T-helper 1 cell treated with Interleukin-12 subunit alpha and Interleukin-12 subunit beta and Interleukin-4 antibody, amounts not matched to agents 30 μg/mL and 1 μg/mL, for 36 hours (primary cell): Measurements from ENCODE around the gene GAGE12F.
"Not testable (repeated sequence)": the region's sequence is repeated elsewhere in the genome, so short reads cannot be mapped to it uniquely, and the experiment has no call there.

Experiments
- H3K27ac Mint-ChIP-seq: one replicate; pipeline ENCODE4 v1.8.0; 2021; ENCODE audit warnings: mild to moderate bottlenecking, mixed read lengths
- H3K27me3 Mint-ChIP-seq: one replicate; pipeline ENCODE4 v1.8.0; 2021; ENCODE audit warnings: low read depth, mixed read lengths
- H3K36me3 Mint-ChIP-seq: one replicate; pipeline ENCODE4 v1.8.0; 2021; ENCODE audit warnings: low read depth, mixed read lengths
- H3K4me1 Mint-ChIP-seq: one replicate; pipeline ENCODE4 v1.8.0; 2021; ENCODE audit warnings: low read depth, mixed read lengths
- H3K4me3 Mint-ChIP-seq: one replicate; pipeline ENCODE4 v1.8.0; 2021; ENCODE audit warnings: mild to moderate bottlenecking, moderate library complexity, mixed read lengths
- H3K9me3 Mint-ChIP-seq: one replicate; pipeline ENCODE4 v1.8.0; 2021; ENCODE audit warnings: mixed read lengths

The GAGE12F gene, protein sequence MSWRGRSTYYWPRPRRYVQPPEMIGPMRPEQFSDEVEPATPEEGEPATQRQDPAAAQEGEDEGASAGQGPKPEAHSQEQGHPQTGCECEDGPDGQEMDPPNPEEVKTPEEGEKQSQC

DNA sequence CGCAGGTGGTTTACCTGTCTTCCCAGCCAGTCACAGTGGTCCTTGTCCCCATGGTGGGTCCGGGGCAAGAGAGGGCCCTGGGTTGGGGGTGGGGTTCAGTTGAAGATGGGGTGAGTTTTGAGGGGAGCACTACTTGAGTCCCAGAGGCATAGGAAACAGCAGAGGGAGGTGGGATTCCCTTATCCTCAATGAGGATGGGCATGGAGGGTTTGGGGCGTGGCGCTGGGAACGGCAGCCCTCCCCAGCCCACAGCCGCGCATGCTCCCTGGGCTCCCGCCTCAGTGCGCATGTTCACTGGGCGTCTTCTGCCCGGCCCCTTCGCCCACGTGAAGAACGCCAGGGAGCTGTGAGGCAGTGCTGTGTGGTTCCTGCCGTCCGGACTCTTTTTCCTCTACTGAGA, at the start of gene GAGE12F:
GAGE12F (plus strand) TSS at position 301 of the 400 bp plus-strand sequence. CDS start 1,155 bp downstream, outside the sequence.
- not testable (repeated sequence) for H3K9me3 Mint-ChIP-seq, H3K36me3 Mint-ChIP-seq, H3K4me3 Mint-ChIP-seq, H3K27me3 Mint-ChIP-seq, H3K4me1 Mint-ChIP-seq, H3K27ac Mint-ChIP-seq

DNA sequence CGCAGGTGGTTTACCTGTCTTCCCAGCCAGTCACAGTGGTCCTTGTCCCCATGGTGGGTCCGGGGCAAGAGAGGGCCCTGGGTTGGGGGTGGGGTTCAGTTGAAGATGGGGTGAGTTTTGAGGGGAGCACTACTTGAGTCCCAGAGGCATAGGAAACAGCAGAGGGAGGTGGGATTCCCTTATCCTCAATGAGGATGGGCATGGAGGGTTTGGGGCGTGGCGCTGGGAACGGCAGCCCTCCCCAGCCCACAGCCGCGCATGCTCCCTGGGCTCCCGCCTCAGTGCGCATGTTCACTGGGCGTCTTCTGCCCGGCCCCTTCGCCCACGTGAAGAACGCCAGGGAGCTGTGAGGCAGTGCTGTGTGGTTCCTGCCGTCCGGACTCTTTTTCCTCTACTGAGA, 28.8 kb upstream of the GAGE12F start, which contains the start of gene GAGE12C:
GAGE12C (plus strand) TSS at position 301 of the 400 bp plus-strand sequence. CDS start 1,155 bp downstream, outside the sequence.
- not testable (repeated sequence) for H3K4me3 Mint-ChIP-seq, H3K27ac Mint-ChIP-seq, H3K4me1 Mint-ChIP-seq, H3K36me3 Mint-ChIP-seq, H3K27me3 Mint-ChIP-seq, H3K9me3 Mint-ChIP-seq

DNA sequence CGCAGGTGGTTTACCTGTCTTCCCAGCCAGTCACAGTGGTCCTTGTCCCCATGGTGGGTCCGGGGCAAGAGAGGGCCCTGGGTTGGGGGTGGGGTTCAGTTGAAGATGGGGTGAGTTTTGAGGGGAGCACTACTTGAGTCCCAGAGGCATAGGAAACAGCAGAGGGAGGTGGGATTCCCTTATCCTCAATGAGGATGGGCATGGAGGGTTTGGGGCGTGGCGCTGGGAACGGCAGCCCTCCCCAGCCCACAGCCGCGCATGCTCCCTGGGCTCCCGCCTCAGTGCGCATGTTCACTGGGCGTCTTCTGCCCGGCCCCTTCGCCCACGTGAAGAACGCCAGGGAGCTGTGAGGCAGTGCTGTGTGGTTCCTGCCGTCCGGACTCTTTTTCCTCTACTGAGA, 19.2 kb upstream of the GAGE12F start, which contains the start of gene GAGE12D:
GAGE12D (plus strand) TSS at position 301 of the 400 bp plus-strand sequence. CDS start 1,155 bp downstream, outside the sequence.
- H3K4me3 Mint-ChIP-seq, H3K27me3 Mint-ChIP-seq, H3K9me3 Mint-ChIP-seq, H3K4me1 Mint-ChIP-seq, H3K27ac Mint-ChIP-seq, H3K36me3 Mint-ChIP-seq: not testable (repeated sequence)

DNA sequence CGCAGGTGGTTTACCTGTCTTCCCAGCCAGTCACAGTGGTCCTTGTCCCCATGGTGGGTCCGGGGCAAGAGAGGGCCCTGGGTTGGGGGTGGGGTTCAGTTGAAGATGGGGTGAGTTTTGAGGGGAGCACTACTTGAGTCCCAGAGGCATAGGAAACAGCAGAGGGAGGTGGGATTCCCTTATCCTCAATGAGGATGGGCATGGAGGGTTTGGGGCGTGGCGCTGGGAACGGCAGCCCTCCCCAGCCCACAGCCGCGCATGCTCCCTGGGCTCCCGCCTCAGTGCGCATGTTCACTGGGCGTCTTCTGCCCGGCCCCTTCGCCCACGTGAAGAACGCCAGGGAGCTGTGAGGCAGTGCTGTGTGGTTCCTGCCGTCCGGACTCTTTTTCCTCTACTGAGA, 9.7 kb upstream of the GAGE12F start, which contains the start of gene GAGE12E:
GAGE12E (plus strand) TSS at position 301 of the 400 bp plus-strand sequence. CDS start 1,155 bp downstream, outside the sequence.
- H3K27ac Mint-ChIP-seq, H3K4me1 Mint-ChIP-seq, H3K9me3 Mint-ChIP-seq, H3K4me3 Mint-ChIP-seq, H3K27me3 Mint-ChIP-seq, H3K36me3 Mint-ChIP-seq: not testable (repeated sequence)

DNA sequence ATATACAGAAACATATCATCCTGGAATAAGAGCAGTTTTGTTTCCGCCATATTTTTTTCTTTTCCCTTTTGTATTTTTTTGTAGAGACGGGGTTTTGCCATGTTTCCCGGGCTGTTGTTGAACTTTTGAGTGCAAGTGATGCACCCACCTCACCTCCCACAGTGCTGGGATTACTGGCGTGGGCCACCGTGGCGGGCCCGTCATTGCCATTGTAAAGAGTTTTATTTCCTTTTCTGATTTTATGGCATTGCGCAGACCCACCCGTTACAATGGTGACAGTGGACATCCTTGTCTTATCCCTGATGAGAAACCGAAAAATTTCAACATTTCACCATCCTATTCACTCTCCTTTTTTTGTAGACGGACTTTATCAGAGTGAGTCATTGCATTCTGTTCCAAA, 8.1 kb downstream of the GAGE12F start:
- H3K9me3 Mint-ChIP-seq, H3K36me3 Mint-ChIP-seq, H3K4me3 Mint-ChIP-seq, H3K27ac Mint-ChIP-seq, H3K27me3 Mint-ChIP-seq, H3K4me1 Mint-ChIP-seq: not testable (repeated sequence)

DNA sequence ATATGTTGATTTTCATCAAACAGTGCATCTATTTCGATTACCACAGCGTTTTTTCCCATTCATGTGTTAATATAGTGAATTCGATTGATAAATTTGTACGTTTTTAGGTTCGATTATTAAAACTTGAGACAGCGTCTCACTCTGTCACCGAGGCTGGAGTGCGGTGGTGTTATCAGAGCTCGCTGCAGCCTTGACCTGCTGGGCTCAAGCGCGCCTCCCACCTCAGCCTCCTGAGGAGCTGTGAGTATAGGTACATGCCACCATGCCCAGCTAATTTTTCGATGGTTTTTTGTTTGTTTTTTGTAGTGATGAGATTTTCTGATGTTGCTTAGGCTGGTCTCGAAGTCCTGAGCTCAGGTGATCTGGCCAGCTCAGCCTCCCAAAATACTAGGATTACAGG, 8.5 kb downstream of the GAGE12F start:
- H3K4me1 Mint-ChIP-seq, H3K4me3 Mint-ChIP-seq, H3K27ac Mint-ChIP-seq, H3K36me3 Mint-ChIP-seq, H3K27me3 Mint-ChIP-seq, H3K9me3 Mint-ChIP-seq: not testable (repeated sequence)

DNA sequence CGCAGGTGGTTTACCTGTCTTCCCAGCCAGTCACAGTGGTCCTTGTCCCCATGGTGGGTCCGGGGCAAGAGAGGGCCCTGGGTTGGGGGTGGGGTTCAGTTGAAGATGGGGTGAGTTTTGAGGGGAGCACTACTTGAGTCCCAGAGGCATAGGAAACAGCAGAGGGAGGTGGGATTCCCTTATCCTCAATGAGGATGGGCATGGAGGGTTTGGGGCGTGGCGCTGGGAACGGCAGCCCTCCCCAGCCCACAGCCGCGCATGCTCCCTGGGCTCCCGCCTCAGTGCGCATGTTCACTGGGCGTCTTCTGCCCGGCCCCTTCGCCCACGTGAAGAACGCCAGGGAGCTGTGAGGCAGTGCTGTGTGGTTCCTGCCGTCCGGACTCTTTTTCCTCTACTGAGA, 9.5 kb downstream of the GAGE12F start, which contains the start of gene GAGE12G:
GAGE12G (plus strand) TSS at position 301 of the 400 bp plus-strand sequence. CDS start 1,155 bp downstream, outside the sequence.
- not testable (repeated sequence) for H3K27me3 Mint-ChIP-seq, H3K36me3 Mint-ChIP-seq, H3K4me3 Mint-ChIP-seq, H3K4me1 Mint-ChIP-seq, H3K9me3 Mint-ChIP-seq, H3K27ac Mint-ChIP-seq

DNA sequence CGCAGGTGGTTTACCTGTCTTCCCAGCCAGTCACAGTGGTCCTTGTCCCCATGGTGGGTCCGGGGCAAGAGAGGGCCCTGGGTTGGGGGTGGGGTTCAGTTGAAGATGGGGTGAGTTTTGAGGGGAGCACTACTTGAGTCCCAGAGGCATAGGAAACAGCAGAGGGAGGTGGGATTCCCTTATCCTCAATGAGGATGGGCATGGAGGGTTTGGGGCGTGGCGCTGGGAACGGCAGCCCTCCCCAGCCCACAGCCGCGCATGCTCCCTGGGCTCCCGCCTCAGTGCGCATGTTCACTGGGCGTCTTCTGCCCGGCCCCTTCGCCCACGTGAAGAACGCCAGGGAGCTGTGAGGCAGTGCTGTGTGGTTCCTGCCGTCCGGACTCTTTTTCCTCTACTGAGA, 19.0 kb downstream of the GAGE12F start, which contains the start of gene GAGE12H:
GAGE12H (plus strand) TSS at position 301 of the 400 bp plus-strand sequence. CDS start 1,155 bp downstream, outside the sequence.
- not testable (repeated sequence) for H3K4me3 Mint-ChIP-seq, H3K27ac Mint-ChIP-seq, H3K36me3 Mint-ChIP-seq, H3K4me1 Mint-ChIP-seq, H3K27me3 Mint-ChIP-seq, H3K9me3 Mint-ChIP-seq

DNA sequence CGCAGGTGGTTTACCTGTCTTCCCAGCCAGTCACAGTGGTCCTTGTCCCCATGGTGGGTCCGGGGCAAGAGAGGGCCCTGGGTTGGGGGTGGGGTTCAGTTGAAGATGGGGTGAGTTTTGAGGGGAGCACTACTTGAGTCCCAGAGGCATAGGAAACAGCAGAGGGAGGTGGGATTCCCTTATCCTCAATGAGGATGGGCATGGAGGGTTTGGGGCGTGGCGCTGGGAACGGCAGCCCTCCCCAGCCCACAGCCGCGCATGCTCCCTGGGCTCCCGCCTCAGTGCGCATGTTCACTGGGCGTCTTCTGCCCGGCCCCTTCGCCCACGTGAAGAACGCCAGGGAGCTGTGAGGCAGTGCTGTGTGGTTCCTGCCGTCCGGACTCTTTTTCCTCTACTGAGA, 28.6 kb downstream of the GAGE12F start, which contains the start of gene GAGE2A:
GAGE2A (plus strand) TSS at position 301 of the 400 bp plus-strand sequence. CDS start 1,155 bp downstream, outside the sequence.
- not testable (repeated sequence) for H3K4me3 Mint-ChIP-seq, H3K9me3 Mint-ChIP-seq, H3K4me1 Mint-ChIP-seq, H3K27ac Mint-ChIP-seq, H3K27me3 Mint-ChIP-seq, H3K36me3 Mint-ChIP-seq

DNA sequence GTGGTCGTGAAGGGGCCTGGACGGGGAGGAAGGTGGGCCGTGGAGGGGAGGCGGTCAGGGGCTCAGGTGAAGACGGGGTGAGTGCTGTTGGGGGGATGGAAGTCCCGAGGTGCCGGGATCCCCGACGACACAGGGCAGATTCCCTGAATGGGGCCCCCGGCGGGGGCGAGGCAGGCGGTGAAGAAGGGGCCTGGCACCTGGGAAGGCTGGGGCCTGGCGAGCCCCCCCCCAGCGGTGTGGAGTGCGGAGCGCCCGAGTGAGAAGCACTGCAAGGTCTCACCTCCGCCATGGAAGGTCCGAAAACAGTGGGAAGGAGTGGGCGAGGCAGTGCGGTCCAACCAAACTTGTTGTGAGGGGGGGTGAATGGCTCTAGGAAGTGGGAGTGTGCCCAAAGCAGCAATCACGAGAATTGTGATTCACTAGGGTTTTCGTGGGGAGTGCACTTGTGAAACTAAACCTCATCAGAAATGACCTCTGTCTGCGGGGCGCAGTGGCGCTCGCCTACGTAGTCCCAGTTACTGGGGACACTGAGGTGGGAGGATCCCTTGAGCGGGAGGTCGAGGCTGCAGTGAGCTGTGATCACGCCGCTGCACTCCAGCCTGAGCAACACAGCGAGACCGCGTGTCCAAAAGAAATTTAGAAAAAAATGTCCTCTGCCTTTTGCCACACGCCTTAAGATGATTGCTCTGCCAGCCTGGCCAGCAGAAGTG, 29.3 kb downstream of the GAGE12F start:
- not testable (repeated sequence) for H3K27me3 Mint-ChIP-seq, H3K4me1 Mint-ChIP-seq, H3K36me3 Mint-ChIP-seq, H3K9me3 Mint-ChIP-seq, H3K4me3 Mint-ChIP-seq, H3K27ac Mint-ChIP-seq

DNA sequence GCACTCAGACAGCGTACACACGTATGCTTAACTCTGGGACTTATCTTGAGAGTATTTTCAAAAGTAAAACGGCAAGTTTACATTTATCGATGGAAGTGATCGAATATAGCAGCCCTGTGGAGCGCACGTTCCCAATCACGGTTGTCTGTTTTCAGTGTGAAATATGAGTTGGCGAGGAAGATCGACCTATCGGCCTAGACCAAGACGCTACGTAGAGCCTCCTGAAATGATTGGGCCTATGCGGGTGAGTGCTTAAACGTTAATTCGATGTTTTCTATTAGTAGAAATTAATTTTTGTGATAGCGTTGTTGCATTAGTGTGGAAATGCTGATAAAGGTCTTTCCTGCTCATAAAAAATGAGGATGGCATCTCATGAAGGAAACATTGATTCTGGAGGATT, 29.8 kb downstream of the GAGE12F start:
- H3K4me3 Mint-ChIP-seq, H3K4me1 Mint-ChIP-seq, H3K27ac Mint-ChIP-seq, H3K27me3 Mint-ChIP-seq, H3K36me3 Mint-ChIP-seq, H3K9me3 Mint-ChIP-seq: not testable (repeated sequence)

DNA sequence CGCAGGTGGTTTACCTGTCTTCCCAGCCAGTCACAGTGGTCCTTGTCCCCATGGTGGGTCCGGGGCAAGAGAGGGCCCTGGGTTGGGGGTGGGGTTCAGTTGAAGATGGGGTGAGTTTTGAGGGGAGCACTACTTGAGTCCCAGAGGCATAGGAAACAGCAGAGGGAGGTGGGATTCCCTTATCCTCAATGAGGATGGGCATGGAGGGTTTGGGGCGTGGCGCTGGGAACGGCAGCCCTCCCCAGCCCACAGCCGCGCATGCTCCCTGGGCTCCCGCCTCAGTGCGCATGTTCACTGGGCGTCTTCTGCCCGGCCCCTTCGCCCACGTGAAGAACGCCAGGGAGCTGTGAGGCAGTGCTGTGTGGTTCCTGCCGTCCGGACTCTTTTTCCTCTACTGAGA, 38.1 kb downstream of the GAGE12F start, which contains the start of gene GAGE1:
GAGE1 (plus strand) TSS at position 301 of the 400 bp plus-strand sequence. CDS start 1,155 bp downstream, outside the sequence.
- H3K27ac Mint-ChIP-seq, H3K27me3 Mint-ChIP-seq, H3K4me1 Mint-ChIP-seq, H3K9me3 Mint-ChIP-seq, H3K4me3 Mint-ChIP-seq, H3K36me3 Mint-ChIP-seq: not testable (repeated sequence)

DNA sequence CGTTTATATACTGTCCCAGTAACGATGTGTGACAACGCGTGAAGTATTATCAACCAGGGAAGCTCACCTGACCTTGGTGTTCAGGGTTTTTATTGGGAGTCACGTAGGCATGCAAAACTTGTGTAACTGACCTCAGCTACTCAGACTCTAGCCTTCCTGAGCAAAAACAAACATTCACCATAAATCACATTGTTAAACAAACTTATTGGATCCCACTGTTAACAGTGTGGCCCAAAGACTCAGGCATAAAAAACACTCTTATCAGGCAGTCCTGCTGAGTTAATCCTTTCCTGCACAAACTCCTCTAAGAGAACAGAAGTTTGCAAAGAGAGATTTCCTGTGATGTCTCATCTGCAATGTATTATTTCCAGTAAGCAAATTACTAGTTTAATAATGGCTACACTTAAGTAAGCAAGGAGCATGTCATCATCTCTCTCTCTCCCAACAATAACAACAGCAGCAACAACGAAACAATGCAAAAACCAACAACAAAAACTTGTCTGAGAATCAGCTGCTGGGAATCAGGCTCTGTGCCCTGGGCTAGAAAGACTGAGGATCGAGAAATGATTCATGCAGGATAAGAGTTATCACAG, 50.2 kb downstream of the GAGE12F start:
- Mint-ChIP-seq H3K9me3 (no peaks in the 10 kb centered on the region), H3K36me3 (no peaks in the 10 kb centered on the region), H3K4me1 (no peaks in the 10 kb centered on the region), H3K4me3 (no peak overlapping the region), H3K27ac (no peak overlapping the region), H3K27me3 (peaks cover 4% of the 10 kb centered on the region)
